HG02870 (cell line): ENCODE measurements around the gene CABYR.
A peak's percentile ranks its signal among the peaks of the same experiment; 100 is the strongest.
"Not testable (repeated sequence)": the region's sequence is repeated elsewhere in the genome, so short reads cannot be mapped to it uniquely, and the experiment has no call there.

Source experiments
- ATAC-seq: cut with Tn5 transposase; IDR thresholded peaks from one replicate; pipeline ENCODE4 v1.9.1; 2021; ENCODE audit warnings: mild to moderate bottlenecking, moderate library complexity; ENCODE audit not compliant: unreplicated experiment

The CABYR gene

GRCh38 chr18:24127735-24128134 lies 11.1 kb upstream of the CABYR start:
- no peak for ATAC-seq

GRCh38 chr18:24128700-24129099 lies 10.2 kb upstream of the CABYR start:
- no peak for ATAC-seq

- no peak for ATAC-seq
Observed at GRCh38 chr18:24130494-24130893, 8.4 kb upstream of the CABYR start.

GRCh38 chr18:24136967-24137373 lies 1.9 kb upstream of the CABYR start:
- no peak for ATAC-seq

- ATAC-seq, result no peak
Observed at GRCh38 chr18:24138409-24138788, 463 bp upstream of the CABYR start.

- no peak for ATAC-seq
Observed at GRCh38 chr18:24140697-24141096, 1.8 kb downstream of the CABYR start.

- no peak for ATAC-seq
Observed at GRCh38 chr18:24142376-24142775, 3.5 kb downstream of the CABYR start.

- not testable (repeated sequence) for ATAC-seq
Observed at GRCh38 chr18:24149591-24149990, 10.7 kb downstream of the CABYR start.

- ATAC-seq, result no peak
Observed at GRCh38 chr18:24153397-24153796, 14.5 kb downstream of the CABYR start.

- no peak for ATAC-seq
Observed at GRCh38 chr18:24157855-24158254, 19.0 kb downstream of the CABYR start.

- ATAC-seq, result no peak
Observed at GRCh38 chr18:24160086-24160485, 21.2 kb downstream of the CABYR start.

- ATAC-seq, result no peak
Observed at GRCh38 chr18:24161304-24161703, 22.4 kb downstream of the CABYR start.

GRCh38 chr18:24168496-24168895 lies 29.6 kb downstream of the CABYR start:
- no peak for ATAC-seq

- ATAC-seq, result no peak
Observed at GRCh38 chr18:24170360-24170759, 31.5 kb downstream of the CABYR start.

- no peak for ATAC-seq
Observed at GRCh38 chr18:24173997-24174396, 35.1 kb downstream of the CABYR start.

GRCh38 chr18:24176727-24177416 lies 38.0 kb downstream of the CABYR start:
- ATAC-seq, result peak; percentile 83

- ATAC-seq, result no peak
Observed at GRCh38 chr18:24177499-24178133, 38.8 kb downstream of the CABYR start.

GRCh38 chr18:24180048-24180447 lies 41.2 kb downstream of the CABYR start:
- no peak for ATAC-seq

GRCh38 chr18:24181806-24182205 lies 42.9 kb downstream of the CABYR start:
- ATAC-seq, result no peak

- ATAC-seq, result no peak
Observed at GRCh38 chr18:24185805-24186204, 46.9 kb downstream of the CABYR start.

- peak; percentile 43 for ATAC-seq
Observed at GRCh38 chr18:24187049-24187448, 48.2 kb downstream of the CABYR start.

GRCh38 chr18:24187689-24188088 lies 48.8 kb downstream of the CABYR start:
- ATAC-seq, result no peak

GRCh38 chr18:24188120-24188519 lies 49.3 kb downstream of the CABYR start:
- no peak for ATAC-seq
